Gastrocnemius medialis (tissue), 4 donors: ENCODE data around the gene LDB3. TPM values are rescaled to one million over a fixed set of nuclear protein-coding genes. Genes with fewer than 3 reads are reported as not detected.

Experiments
- ATAC-seq, 2 donors: fragments of 150-250 bp; one replicate each; pipeline ENCODE4 v1.9.1; 2016
- DNase-seq, 2 donors: peaks; one replicate each; pipeline ENCODE4 v3.0.0-alpha.2; 2019
- H3K27ac ChIP-seq, 4 donors: fragments of 200-600 bp; sonication (generic); 1 replicate in 1 of 4; 2 replicates in 3 of 4; pipeline ENCODE4 v1.5.1; 2016 to 2018; ENCODE audit warnings: mild to moderate bottlenecking in 2 of 4, moderate library complexity in 1 of 4
- H3K27me3 ChIP-seq, 3 donors: fragments of 200-600 bp; sonication (generic) in 2 of 3; 1 replicate in 1 of 3; 2 replicates in 2 of 3; pipeline versions ENCODE4 v1.5.1 to v1.6.0; 2016 to 2019; ENCODE audit warnings: mild to moderate bottlenecking in 1 of 3, moderate library complexity in 1 of 3
- H3K36me3 ChIP-seq, 2 donors: fragments of 200-600 bp; sonication (generic) in 1 of 2; one replicate each; pipeline ENCODE4 v1.5.1; 2017 to 2018
- H3K4me1 ChIP-seq, 2 donors: fragments of 200-600 bp; sonication (generic) in 1 of 2; one replicate each; pipeline ENCODE4 v1.5.1; 2016 to 2017; ENCODE audit warnings: mild to moderate bottlenecking in 2 of 2
- H3K4me3 ChIP-seq, 4 donors: fragments of 200-600 bp; sonication (generic) in 3 of 4; 1 replicate in 1 of 4; 2 replicates in 3 of 4; pipeline ENCODE4 v1.5.1; 2016 to 2019; ENCODE audit warnings: mild to moderate bottlenecking in 2 of 4
- H3K9me3 ChIP-seq, 3 donors: fragments of 200-600 bp; sonication (generic) in 2 of 3; 1 replicate in 1 of 3; 2 replicates in 2 of 3; pipeline ENCODE4 v1.5.1; 2016 to 2019
- POLR2A ChIP-seq, 2 donors: fragments of 450-650 bp; IDR thresholded peaks; one replicate each; pipeline ENCODE4 v1.6.1; 2017; ENCODE audit warnings: antibody characterized with exemption in 2 of 2, mild to moderate bottlenecking in 2 of 2, moderate library complexity in 2 of 2
- in situ Hi-C, 4 donors: fragments of 200-750 bp; cut with MboI; loops; one replicate each; pipeline versions ENCODE4 v1.15.0 to v1.8.0; 2017; ENCODE audit warnings: low sequenced_read_pairs in 4 of 4
- intact Hi-C: fragments of 100-400 bp; cut with DNase I; formaldehyde crosslinking; loops from one replicate; pipeline ENCODE4 v1.15.1; 2023; ENCODE audit warnings: low total_unique reads
- total RNA-seq, 4 donors: library from RNA; depleted of rRNA; stranded (reverse); fragments of >200 nt; gene quantifications; one replicate each; pipeline versions ENCODE4 v1.1.0 to v1.2.3, GENCODE V29; 2016
- TF ChIP-seq, protein P1 (sequence below), 5 experiments: fragments of 450-650 bp in 3 of 5; fragments of 200-600 bp in 2 of 5; sonication (generic) in 2 of 5; IDR thresholded peaks in 4 of 5; conservative IDR thresholded peaks in 1 of 5; 1 replicate in 4 of 5; 2 replicates in 1 of 5; pipeline ENCODE4 v1.5.1; 2016 to 2019; ENCODE audit warnings: antibody characterized with exemption in 5 of 5, mild to moderate bottlenecking in 3 of 5, moderate library complexity in 3 of 5

The LDB3 gene
- total RNA-seq, 4 donors from 2014 or later, result 164 to 305 (median 227) TPM

- no peak for DNase-seq
- intact Hi-C loops, result loop anchor here (5.0 kb wide), 1 partner anchor 141 kb away; no protein-coding TSS in a partner anchor
- Histone ChIP-seq H3K4me1 (peaks cover 88 to 98% of the 10 kb centered on the region in 2 donors), H3K36me3 (no peaks in the 10 kb centered on the region), H3K27me3 (no peaks in the 10 kb centered on the region), H3K4me3 (peak overlapping the region in 3 of 4 donors; percentile 68 to 79 (median 70)), H3K27ac (peak overlapping the region; percentile 98 to 100 (median 99)), H3K9me3 (no peaks in the 10 kb centered on the region)
- in situ Hi-C loops, result loop anchor here in 1 of 4 donors (10.0 kb wide), 1 partner anchor 149 kb away; the partner anchor contains the start of gene WAPL
- TF ChIP-seq, protein P1, sequence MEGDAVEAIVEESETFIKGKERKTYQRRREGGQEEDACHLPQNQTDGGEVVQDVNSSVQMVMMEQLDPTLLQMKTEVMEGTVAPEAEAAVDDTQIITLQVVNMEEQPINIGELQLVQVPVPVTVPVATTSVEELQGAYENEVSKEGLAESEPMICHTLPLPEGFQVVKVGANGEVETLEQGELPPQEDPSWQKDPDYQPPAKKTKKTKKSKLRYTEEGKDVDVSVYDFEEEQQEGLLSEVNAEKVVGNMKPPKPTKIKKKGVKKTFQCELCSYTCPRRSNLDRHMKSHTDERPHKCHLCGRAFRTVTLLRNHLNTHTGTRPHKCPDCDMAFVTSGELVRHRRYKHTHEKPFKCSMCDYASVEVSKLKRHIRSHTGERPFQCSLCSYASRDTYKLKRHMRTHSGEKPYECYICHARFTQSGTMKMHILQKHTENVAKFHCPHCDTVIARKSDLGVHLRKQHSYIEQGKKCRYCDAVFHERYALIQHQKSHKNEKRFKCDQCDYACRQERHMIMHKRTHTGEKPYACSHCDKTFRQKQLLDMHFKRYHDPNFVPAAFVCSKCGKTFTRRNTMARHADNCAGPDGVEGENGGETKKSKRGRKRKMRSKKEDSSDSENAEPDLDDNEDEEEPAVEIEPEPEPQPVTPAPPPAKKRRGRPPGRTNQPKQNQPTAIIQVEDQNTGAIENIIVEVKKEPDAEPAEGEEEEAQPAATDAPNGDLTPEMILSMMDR (IDR thresholded peaks at IDR 0.05 in 4 of 5, conservative IDR thresholded peaks at IDR 0.05 in 1 of 5), result no peak
- no peak for TF ChIP-seq POLR2A (IDR thresholded peaks at IDR 0.05)
- no peak for ATAC-seq
Measured at GRCh38 chr10:86673216-86673826, 5.0 kb downstream of the LDB3 start.

DNA sequence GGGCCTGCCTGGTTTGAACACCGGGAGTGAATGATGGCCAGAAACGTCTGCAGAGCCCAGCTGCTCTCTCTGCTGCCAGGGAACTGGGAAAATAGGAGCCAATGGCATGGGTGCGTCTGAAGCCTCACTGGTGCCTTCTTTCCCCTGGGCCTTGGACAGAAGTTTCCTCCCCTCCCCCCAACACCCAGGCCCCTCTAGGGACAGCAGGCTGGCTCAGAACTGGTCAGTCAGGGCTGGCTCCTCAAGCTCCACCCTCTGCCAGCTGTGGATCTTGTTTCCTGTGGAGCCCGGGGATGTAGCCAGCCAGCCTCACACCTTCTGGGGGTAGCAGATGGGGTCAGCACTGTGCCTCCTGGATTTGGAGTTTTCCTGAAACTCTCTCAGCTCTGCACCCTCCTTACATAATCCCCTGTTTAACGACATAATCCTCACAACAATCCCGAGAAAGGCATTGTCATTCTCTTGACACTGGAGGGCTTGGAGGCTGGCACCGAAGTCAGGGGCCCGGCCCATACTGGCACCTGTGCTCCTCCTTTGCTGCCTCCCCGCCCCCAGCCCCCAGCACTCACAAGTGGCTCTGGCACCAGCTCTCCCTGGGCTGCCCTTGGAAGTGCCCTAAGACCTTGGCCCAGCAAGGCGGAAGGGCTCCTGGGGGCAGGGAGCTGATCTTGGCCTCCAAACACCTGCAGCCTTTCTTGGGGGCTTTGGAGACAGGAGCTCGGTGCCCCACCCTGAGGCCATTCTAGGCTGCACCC is 5.7 kb downstream of the LDB3 start:
- Histone ChIP-seq H3K4me3 (peak overlapping the region; percentile 6 to 79 (median 69)), H3K27ac (peak overlapping the region; percentile 98 to 100 (median 99)), H3K9me3 (no peaks in the 10 kb centered on the region), H3K36me3 (no peaks in the 10 kb centered on the region), H3K27me3 (no peaks in the 10 kb centered on the region), H3K4me1 (peaks cover 95 to 99% of the 10 kb centered on the region in 2 donors)
- TF ChIP-seq, protein P1 (IDR thresholded peaks at IDR 0.05 in 4 of 5, conservative IDR thresholded peaks at IDR 0.05 in 1 of 5), result no peak
- peak; percentile 41 to 55 for TF ChIP-seq POLR2A (IDR thresholded peaks at IDR 0.05)
- in situ Hi-C loops, result loop anchor here in 1 of 4 donors (10.0 kb wide), 1 partner anchor 149 kb away; the partner anchor contains the start of gene WAPL
- peak; percentile 79 to 96 for DNase-seq
- intact Hi-C loops, result loop anchor here (5.0 kb wide), 1 partner anchor 142 kb away; no protein-coding TSS in a partner anchor
- peak; percentile 43 to 48 for ATAC-seq

GRCh38 chr10:86674912-86675311 is 6.6 kb downstream of the LDB3 start:
- ATAC-seq, result peak in 1 of 2 donors; percentile 11

GRCh38 chr10:86677374-86677773 is 9.1 kb downstream of the LDB3 start:
- ATAC-seq (no peak), DNase-seq (no peak)
- peaks cover 0 to 19% of the 10 kb centered on the region in 2 donors for H3K36me3 ChIP-seq
- H3K4me3 ChIP-seq, result no peak overlapping the region
- H3K4me1 ChIP-seq, result peaks cover 97 to 99% of the 10 kb centered on the region in 2 donors
- intact Hi-C loops, result loop anchor here (5.0 kb wide), 1 partner anchor 155 kb away; the partner anchor contains the start of gene WAPL
- no peaks in the 10 kb centered on the region for H3K9me3 ChIP-seq
- TF ChIP-seq, protein P1 (IDR thresholded peaks at IDR 0.05 in 4 of 5, conservative IDR thresholded peaks at IDR 0.05 in 1 of 5), result no peak
- no peak for TF ChIP-seq POLR2A (IDR thresholded peaks at IDR 0.05)
- H3K27ac ChIP-seq, result peak overlapping the region; percentile 98 to 100 (median 99)
- H3K27me3 ChIP-seq, result no peaks in the 10 kb centered on the region
- in situ Hi-C loops, result loop anchor here in 1 of 4 donors (10.0 kb wide), 1 partner anchor 153 kb away; the partner anchor contains the start of gene WAPL

More at GRCh38 chr10:86674912-86675311, 6.6 kb downstream of the LDB3 start:
- H3K27me3 ChIP-seq, result no peaks in the 10 kb centered on the region
- H3K4me1 ChIP-seq, result peaks cover 96 to 99% of the 10 kb centered on the region in 2 donors
- peak overlapping the region in 1 of 4 donors; percentile 26 for H3K4me3 ChIP-seq
- peak overlapping the region; percentile 98 to 100 (median 99) for H3K27ac ChIP-seq
- H3K9me3 ChIP-seq, result no peaks in the 10 kb centered on the region
- in situ Hi-C loops (loop anchor here in 1 of 4 donors (10.0 kb wide), 1 partner anchor 150 kb away; the partner anchor contains the start of gene WAPL), intact Hi-C loops (loop anchor here (5.0 kb wide), 2 partner anchors 143 to 153 kb away; partner anchors contain the start of gene WAPL)
- H3K36me3 ChIP-seq, result no peaks in the 10 kb centered on the region
- DNase-seq, result peak in 1 of 2 donors; percentile 87
- TF ChIP-seq, protein P1 (IDR thresholded peaks at IDR 0.05 in 4 of 5, conservative IDR thresholded peaks at IDR 0.05 in 1 of 5), result no peak
- no peak for TF ChIP-seq POLR2A (IDR thresholded peaks at IDR 0.05)
